ENCODE data around the gene GPR89A.

GRCh38 chr1:145710291-145711027, 102.7 kb downstream of the GPR89A start:
- TF ChIP-seq ISL1 (CRISPR knock-in tag; IDR thresholded peaks at IDR 0.05) (no peak), CREB5 (CRISPR knock-in tag; IDR thresholded peaks at IDR 0.05; ENCODE audit: low read depth) (no peak), ESRRG (CRISPR knock-in tag; IDR thresholded peaks at IDR 0.05) (no peak), GLIS3 (CRISPR knock-in tag; IDR thresholded peaks at IDR 0.05) (no peak)

Measured in SK-N-SH treated with all-trans-retinoic acid at 6 μM for 48 hours (cell line).